OCI-LY1 (cell line): ENCODE results near the gene RASD2.

Experiments
- EZH2 ChIP-seq: fragments of 200-600 bp; sonication (generic), shearing (Covaris generic); IDR thresholded peaks from 2 replicates; pipeline ENCODE4 v1.8.0; 2017; ENCODE audit warnings: borderline replicate concordance, mixed run types, mild to moderate bottlenecking, antibody characterized with exemption, low read length, moderate library complexity, mixed read lengths
- TF ChIP-seq, protein P1 (sequence below): fragments of 200-600 bp; sonication (generic), shearing (Covaris generic); IDR thresholded peaks from 2 replicates; pipeline ENCODE4 v1.5.1; 2017; ENCODE audit warnings: mild to moderate bottlenecking, antibody characterized with exemption, low read length, moderate library complexity, mixed read lengths

DNA sequence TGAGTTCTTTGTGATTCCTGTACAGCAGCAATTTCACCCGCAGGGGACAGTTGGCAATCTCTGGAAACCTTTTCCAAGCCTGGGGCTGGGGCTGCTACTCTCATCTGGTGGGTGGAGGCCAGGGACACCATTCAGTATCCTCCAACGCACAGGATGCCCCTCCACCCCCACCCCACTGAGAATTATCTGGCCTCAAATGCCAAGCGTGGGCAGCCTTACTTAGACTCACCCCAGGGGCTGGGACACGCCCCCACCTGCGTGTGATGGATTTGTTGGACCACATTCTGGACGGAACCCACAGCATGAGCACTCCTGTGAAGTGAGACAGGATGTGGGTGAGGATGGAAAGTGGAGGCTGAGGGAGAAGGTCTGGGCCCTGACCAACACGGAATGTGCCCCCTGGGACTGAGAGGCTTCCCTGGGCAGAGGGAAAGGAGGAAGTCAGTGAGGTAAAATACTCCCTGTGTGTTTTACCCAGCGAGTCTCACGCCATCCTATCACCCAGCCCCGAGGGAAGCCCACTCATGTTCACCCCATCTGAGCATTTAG lies 13.7 kb downstream of the RASD2 start:
- TF ChIP-seq, protein P1, sequence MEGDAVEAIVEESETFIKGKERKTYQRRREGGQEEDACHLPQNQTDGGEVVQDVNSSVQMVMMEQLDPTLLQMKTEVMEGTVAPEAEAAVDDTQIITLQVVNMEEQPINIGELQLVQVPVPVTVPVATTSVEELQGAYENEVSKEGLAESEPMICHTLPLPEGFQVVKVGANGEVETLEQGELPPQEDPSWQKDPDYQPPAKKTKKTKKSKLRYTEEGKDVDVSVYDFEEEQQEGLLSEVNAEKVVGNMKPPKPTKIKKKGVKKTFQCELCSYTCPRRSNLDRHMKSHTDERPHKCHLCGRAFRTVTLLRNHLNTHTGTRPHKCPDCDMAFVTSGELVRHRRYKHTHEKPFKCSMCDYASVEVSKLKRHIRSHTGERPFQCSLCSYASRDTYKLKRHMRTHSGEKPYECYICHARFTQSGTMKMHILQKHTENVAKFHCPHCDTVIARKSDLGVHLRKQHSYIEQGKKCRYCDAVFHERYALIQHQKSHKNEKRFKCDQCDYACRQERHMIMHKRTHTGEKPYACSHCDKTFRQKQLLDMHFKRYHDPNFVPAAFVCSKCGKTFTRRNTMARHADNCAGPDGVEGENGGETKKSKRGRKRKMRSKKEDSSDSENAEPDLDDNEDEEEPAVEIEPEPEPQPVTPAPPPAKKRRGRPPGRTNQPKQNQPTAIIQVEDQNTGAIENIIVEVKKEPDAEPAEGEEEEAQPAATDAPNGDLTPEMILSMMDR, result no peak
- TF ChIP-seq EZH2, result no peak
